HEK293 (cell line): ENCODE results near the gene MAGI1.

Experiments
- CTCF ChIA-PET: fragments of 350-600 bp; formaldehyde crosslinking; extraction: SDS; loops from one replicate; lab custom pipeline; 2021; ENCODE audit warnings: antibody characterized with exemption; lab: Yijun Ruan, JAX
- POLR2A ChIA-PET: fragments of 300-600 bp; formaldehyde crosslinking; extraction: SDS; loops from one replicate; lab custom pipeline; 2020; ENCODE audit warnings: antibody characterized with exemption, inconsistent platforms; lab: Yijun Ruan, JAX
- H3K27ac ChIP-seq: fragments of 200-500 bp; sonication (Bioruptor generic); 2 replicates; pipeline ENCODE4 v1.5.1; 2014; ENCODE audit warnings: low read depth, low read length, control low read depth, inconsistent platforms; ENCODE audit errors: extremely low read depth
- H3K36me3 ChIP-seq, 2 experiments: fragments of 200-500 bp in 1 of 2; sonication (Bioruptor generic) in 1 of 2; 1 replicate in 1 of 2; 2 replicates in 1 of 2; pipeline ENCODE4 v1.5.1; 2014 to 2017; ENCODE audit warnings: inconsistent platforms in 2 of 2, low read length in 2 of 2; ENCODE audit not compliant: control insufficient read depth in 2 of 2, insufficient read depth in 1 of 2
- H3K4me1 ChIP-seq: fragments of 200-500 bp; sonication (Bioruptor generic); 2 replicates; pipeline ENCODE4 v1.5.1; 2014; ENCODE audit warnings: mild to moderate bottlenecking, low read length, inconsistent platforms; ENCODE audit not compliant: control insufficient read depth, insufficient read depth
- H3K4me3 ChIP-seq: 2 replicates; pipeline ENCODE4 v1.5.1; 2011; ENCODE audit warnings: low read depth, mild to moderate bottlenecking, control low read depth, low read length, moderate library complexity
- H3K9me3 ChIP-seq: fragments of 200-500 bp; sonication (Bioruptor generic); 2 replicates; pipeline ENCODE4 v1.5.1; 2014; ENCODE audit warnings: low read depth, low read length, inconsistent platforms; ENCODE audit not compliant: control insufficient read depth, insufficient read depth
- KLF1 ChIP-seq: fragments of 450-650 bp; formaldehyde crosslinking; IDR thresholded peaks from 2 replicates; pipeline ENCODE4 v1.5.1; 2016; ENCODE audit warnings: missing biosample characterization, missing genetic modification characterization
- PATZ1 ChIP-seq: fragments of 450-650 bp; formaldehyde crosslinking; IDR thresholded peaks from 2 replicates; pipeline ENCODE4 v1.5.1; 2016; ENCODE audit warnings: missing biosample characterization, missing genetic modification characterization
- PRDM10 ChIP-seq: fragments of 450-650 bp; formaldehyde crosslinking; IDR thresholded peaks from 2 replicates; pipeline ENCODE4 v1.5.1; 2016; ENCODE audit warnings: missing biosample characterization, missing genetic modification characterization
- WT1 ChIP-seq: fragments of 450-650 bp; formaldehyde crosslinking; IDR thresholded peaks from 2 replicates; pipeline ENCODE4 v1.5.1; 2016; ENCODE audit warnings: missing biosample characterization, missing genetic modification characterization
- ZBTB11 ChIP-seq: fragments of 450-650 bp; formaldehyde crosslinking; conservative IDR thresholded peaks from 2 replicates; pipeline ENCODE4 v1.5.1; 2016; ENCODE audit warnings: low read depth, missing biosample characterization, missing genetic modification characterization
- ZBTB17 ChIP-seq: fragments of 450-650 bp; formaldehyde crosslinking; IDR thresholded peaks from 2 replicates; pipeline ENCODE4 v1.5.1; 2016; ENCODE audit warnings: missing biosample characterization, missing genetic modification characterization
- ZBTB48 ChIP-seq: fragments of 450-650 bp; formaldehyde crosslinking; IDR thresholded peaks from 2 replicates; pipeline ENCODE4 v1.5.1; 2016; ENCODE audit warnings: missing biosample characterization, missing genetic modification characterization
- ZFP69B ChIP-seq: fragments of 450-650 bp; formaldehyde crosslinking; IDR thresholded peaks from 2 replicates; pipeline ENCODE4 v1.5.1; 2016; ENCODE audit warnings: missing biosample characterization, missing genetic modification characterization
- ZNF114 ChIP-seq: fragments of 450-650 bp; formaldehyde crosslinking; IDR thresholded peaks from 2 replicates; pipeline ENCODE4 v1.5.0; 2017; ENCODE audit warnings: missing biosample characterization, missing genetic modification characterization
- ZNF214 ChIP-seq: fragments of 450-650 bp; formaldehyde crosslinking; IDR thresholded peaks from 2 replicates; pipeline ENCODE4 v1.5.1; 2017; ENCODE audit warnings: missing biosample characterization, mild to moderate bottlenecking, missing genetic modification characterization, borderline replicate concordance
- ZNF280C ChIP-seq: fragments of 450-650 bp; formaldehyde crosslinking; IDR thresholded peaks from 2 replicates; pipeline ENCODE4 v1.5.1; 2016; ENCODE audit warnings: missing biosample characterization, missing genetic modification characterization
- ZNF394 ChIP-seq: fragments of 450-650 bp; formaldehyde crosslinking; IDR thresholded peaks from 2 replicates; pipeline ENCODE4 v1.5.1; 2016; ENCODE audit warnings: missing biosample characterization, missing genetic modification characterization, mild to moderate bottlenecking, moderate library complexity, borderline replicate concordance
- ZNF488 ChIP-seq: fragments of 450-650 bp; formaldehyde crosslinking; IDR thresholded peaks from 2 replicates; pipeline ENCODE4 v1.5.1; 2016; ENCODE audit warnings: missing biosample characterization, missing genetic modification characterization
- ZNF530 ChIP-seq: fragments of 450-650 bp; formaldehyde crosslinking; IDR thresholded peaks from 2 replicates; pipeline ENCODE4 v1.5.1; 2016; ENCODE audit warnings: low read depth, missing biosample characterization, missing genetic modification characterization
- ZNF555 ChIP-seq: fragments of 450-650 bp; formaldehyde crosslinking; conservative IDR thresholded peaks from 2 replicates; pipeline ENCODE4 v1.5.1; 2017; ENCODE audit warnings: missing biosample characterization, mild to moderate bottlenecking, missing genetic modification characterization, inconsistent platforms
- ZNF560 ChIP-seq: fragments of 450-650 bp; formaldehyde crosslinking; IDR thresholded peaks from 2 replicates; pipeline ENCODE4 v1.5.1; 2017; ENCODE audit warnings: missing biosample characterization, missing genetic modification characterization, borderline replicate concordance
- ZNF561 ChIP-seq: fragments of 450-650 bp; IDR thresholded peaks from 2 replicates; pipeline ENCODE4 v1.5.1; 2018; ENCODE audit warnings: missing biosample characterization, missing genetic modification characterization, borderline replicate concordance
- ZNF621 ChIP-seq: fragments of 450-650 bp; formaldehyde crosslinking; IDR thresholded peaks from 2 replicates; pipeline ENCODE4 v1.5.1; 2017; ENCODE audit warnings: missing biosample characterization, missing genetic modification characterization
- ZNF677 ChIP-seq: fragments of 450-650 bp; IDR thresholded peaks from 2 replicates; pipeline ENCODE4 v1.5.0; 2018; ENCODE audit warnings: missing biosample characterization, mild to moderate bottlenecking, missing genetic modification characterization, moderate library complexity
- ZNF76 ChIP-seq: fragments of 450-650 bp; formaldehyde crosslinking; IDR thresholded peaks from 2 replicates; pipeline ENCODE4; 2016; ENCODE audit warnings: low read depth, missing biosample characterization, missing genetic modification characterization, borderline replicate concordance
- ZNF830 ChIP-seq: fragments of 450-650 bp; IDR thresholded peaks from 2 replicates; pipeline ENCODE4 v1.5.0; 2018; ENCODE audit warnings: missing biosample characterization, missing genetic modification characterization, low read depth, mild to moderate bottlenecking, moderate library complexity
- ZSCAN30 ChIP-seq: fragments of 450-650 bp; IDR thresholded peaks from 2 replicates; pipeline ENCODE4 v1.5.1; 2018; ENCODE audit warnings: missing biosample characterization, mild to moderate bottlenecking, missing genetic modification characterization, moderate library complexity
- ZSCAN5A ChIP-seq: fragments of 450-650 bp; formaldehyde crosslinking; IDR thresholded peaks from 2 replicates; pipeline ENCODE4 v1.5.1; 2016; ENCODE audit warnings: missing biosample characterization, missing genetic modification characterization

The MAGI1 gene

GRCh38 chr3:66023738-66024385 is 14.9 kb downstream of the MAGI1 start (continued):
- TF ChIP-seq ZBTB11 (tag by site-specific recombination), result no peak
- TF ChIP-seq ZBTB48, result no peak
- no peak for TF ChIP-seq PATZ1 (tag by site-specific recombination)
- TF ChIP-seq ZNF280C (tag by site-specific recombination), result no peak
- TF ChIP-seq ZNF560, result no peak
- no peak for TF ChIP-seq ZSCAN5A
- no peak for TF ChIP-seq ZNF530 (tag by site-specific recombination)
- TF ChIP-seq ZNF830 (tag by site-specific recombination), result no peak
- TF ChIP-seq ZNF561 (tag by site-specific recombination), result no peak
- no peak for TF ChIP-seq ZNF114 (tag by site-specific recombination)
- no peak for TF ChIP-seq ZNF214 (tag by site-specific recombination)

GRCh38 chr3:66023229-66023628 is 15.5 kb downstream of the MAGI1 start:
- Histone ChIP-seq H3K27ac (no peak overlapping the region), H3K4me3 (no peak overlapping the region), H3K9me3 (no peaks in the 10 kb centered on the region), H3K4me1 (no peaks in the 10 kb centered on the region), H3K36me3 (no peaks in the 10 kb centered on the region)
- CTCF ChIA-PET, result interaction anchor here (0.6 to 1.0 kb wide), 2 partner anchors 13 to 341 kb away, joined by 3 to 5 read pairs; no protein-coding TSS in a partner anchor
- POLR2A ChIA-PET, result no interaction called here
- no peak for TF ChIP-seq KLF1
- no peak for TF ChIP-seq ZNF394 (tag by site-specific recombination)
- peak; percentile 91 for TF ChIP-seq PRDM10 (tag by site-specific recombination)
- TF ChIP-seq ZNF621 (tag by site-specific recombination), result no peak
- no peak for TF ChIP-seq ZNF561 (tag by site-specific recombination)
- no peak for TF ChIP-seq ZNF555
- TF ChIP-seq ZNF677 (tag by site-specific recombination), result no peak
- no peak for TF ChIP-seq WT1
- TF ChIP-seq ZFP69B, result no peak
- no peak for TF ChIP-seq ZSCAN30 (tag by site-specific recombination)
- no peak for TF ChIP-seq ZNF488 (tag by site-specific recombination)
- no peak for TF ChIP-seq ZNF76 (tag by site-specific recombination)
- TF ChIP-seq ZBTB17, result peak; percentile 27; the same call in 1 of the 2 replicates
